Uterus (tissue), 2 donors: Measurements from ENCODE around the gene FNBP1L.

Experiments used
- CTCF ChIP-seq, 4 experiments: fragments of 200-600 bp in 2 of 4; fragments of 450-650 bp in 2 of 4; sonication (generic) in 2 of 4; IDR thresholded peaks; one replicate each; pipeline ENCODE4 v1.5.1; 2016 to 2019; ENCODE audit warnings: antibody characterized with exemption in 4 of 4, mild to moderate bottlenecking in 2 of 4, moderate library complexity in 1 of 4
- POLR2A ChIP-seq, 2 donors: fragments of 450-650 bp; IDR thresholded peaks; one replicate each; pipeline ENCODE4 v1.6.1; 2016; ENCODE audit warnings: antibody characterized with exemption in 2 of 2, mild to moderate bottlenecking in 1 of 2, moderate library complexity in 1 of 2

DNA sequence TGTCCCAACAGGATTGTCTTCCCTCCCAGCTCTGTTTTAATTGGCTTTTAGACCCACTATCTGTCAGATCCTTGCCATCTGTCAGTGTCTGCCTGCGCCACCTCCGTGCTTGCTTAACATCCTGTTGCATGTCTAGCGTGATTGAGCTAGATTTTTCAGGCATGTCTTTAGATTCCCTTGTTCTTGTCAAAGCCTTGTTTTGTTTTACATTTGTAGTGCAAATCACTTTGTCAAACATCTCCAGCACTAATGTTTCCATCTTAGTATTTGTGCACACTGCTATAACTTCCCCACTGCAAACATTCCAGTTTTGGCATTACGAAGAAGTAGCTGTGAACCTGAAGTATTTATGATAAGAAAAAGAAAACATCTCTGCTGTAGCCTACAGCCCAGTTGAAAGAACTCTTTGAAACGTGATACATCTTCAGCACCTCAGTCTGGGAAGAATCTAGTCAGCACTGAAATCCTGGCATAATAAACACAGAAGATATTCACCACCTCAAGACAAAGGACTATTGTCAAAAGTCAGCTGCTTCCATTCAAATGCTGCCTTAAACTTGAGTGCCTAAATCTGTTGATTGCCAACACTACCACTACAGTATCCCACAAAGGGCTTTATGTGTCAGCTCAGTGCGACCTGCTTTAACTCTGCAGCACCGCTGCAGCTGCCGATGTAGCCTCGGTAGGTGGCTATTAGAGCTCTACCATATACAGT, 105.0 kb downstream of the FNBP1L start:
- TF ChIP-seq CTCF (IDR thresholded peaks at IDR 0.05) (no peak), POLR2A (IDR thresholded peaks at IDR 0.05) (no peak)
